Bronchial epithelial cell (primary cell): ENCODE data around the gene SPHK1. TPM values are rescaled to one million over a fixed set of nuclear protein-coding genes. Genes with fewer than 3 reads are reported as not detected.
"Not testable (repeated sequence)": the region's sequence is repeated elsewhere in the genome, so short reads cannot be mapped to it uniquely, and the experiment has no call there.

ENCODE experiments used
- DNase-seq: peaks from one replicate; pipeline ENCODE4 v3.0.0-alpha.2; 2010; ENCODE audit warnings: low read depth
- FAIRE-seq: peaks from 2 replicates; lab custom pipeline; 2011; peaks lifted over from hg19 to GRCh38; lab: Jason Lieb, UNC
- H3K27me3 ChIP-seq: 2 replicates; pipeline ENCODE4 v1.5.1; 2011; ENCODE audit warnings: low read length; ENCODE audit not compliant: control insufficient read depth, insufficient read depth
- H3K36me3 ChIP-seq: 2 replicates; pipeline ENCODE4 v1.5.1; 2011; ENCODE audit warnings: low read length; ENCODE audit not compliant: control insufficient read depth, insufficient read depth
- H3K4me3 ChIP-seq: 2 replicates; pipeline ENCODE4 v1.5.1; 2011; ENCODE audit warnings: mild to moderate bottlenecking, low read depth, low read length, control low read depth
- CTCF ChIP-seq: IDR thresholded peaks from 2 replicates; pipeline ENCODE4 v1.5.1; 2011; ENCODE audit warnings: mild to moderate bottlenecking, moderate library complexity, low read length, control low read depth, inconsistent platforms; ENCODE audit not compliant: insufficient read depth, severe bottlenecking
- total RNA-seq: library from RNA; depleted of rRNA; stranded (reverse); fragments of >200 nt; gene quantifications from 2 replicates; pipeline ENCODE4 v1.2.1, GENCODE V29; 2014

Gene SPHK1
- total RNA-seq, 1 donor from 2014 or later: 76.1 TPM

DNA sequence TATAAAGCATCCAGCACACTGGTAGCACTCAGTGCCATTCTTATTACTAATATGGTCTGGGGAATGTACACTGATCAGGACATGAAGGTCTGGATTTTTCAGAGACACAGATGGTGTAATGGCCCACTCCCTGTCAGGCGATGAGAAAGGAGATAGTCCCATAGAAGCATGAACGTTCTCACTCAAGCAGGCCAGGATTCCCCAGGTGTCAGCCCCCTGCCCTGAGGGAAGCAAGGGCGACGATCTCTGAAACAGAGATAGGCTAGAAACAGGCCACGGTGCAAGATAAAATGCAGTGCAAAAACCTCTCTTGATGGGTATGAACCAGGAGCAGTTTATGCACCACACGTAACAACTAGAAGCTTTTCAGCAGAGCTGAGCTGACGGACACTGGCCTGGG is 41.3 kb upstream of the SPHK1 start:
- DNase-seq (no peak), FAIRE-seq (no peak)
- no peak for TF ChIP-seq CTCF
- Histone ChIP-seq H3K36me3 (peaks cover 1% of the 10 kb centered on the region), H3K27me3 (no peaks in the 10 kb centered on the region), H3K4me3 (no peak overlapping the region)

GRCh38 chr17:76345377-76345974 is 38.9 kb upstream of the SPHK1 start:
- Histone ChIP-seq H3K4me3 (no peak overlapping the region), H3K36me3 (peaks cover 1% of the 10 kb centered on the region), H3K27me3 (no peaks in the 10 kb centered on the region)
- FAIRE-seq: no peak
- no peak for TF ChIP-seq CTCF
- DNase-seq: no peak

DNA sequence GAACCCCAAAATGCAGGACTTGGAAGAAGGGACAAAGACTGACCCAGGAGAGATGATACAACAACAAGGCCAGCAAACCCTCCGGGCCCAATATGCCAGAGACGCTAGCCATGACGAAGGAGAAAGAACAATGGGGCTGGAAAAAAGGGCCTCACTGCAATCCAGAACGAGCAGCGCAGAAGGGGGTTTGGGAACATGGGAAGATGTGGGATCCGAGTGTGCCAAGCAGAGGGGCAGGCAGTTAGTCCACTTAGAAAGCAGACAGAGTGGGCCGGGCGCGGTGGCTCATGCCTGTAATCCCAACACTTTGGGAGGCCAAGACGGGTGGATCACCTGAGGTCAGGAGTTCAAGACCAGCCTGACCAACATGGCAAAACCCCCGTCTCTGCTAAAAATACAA is 37.5 kb upstream of the SPHK1 start:
- not testable (repeated sequence) for FAIRE-seq, H3K27me3 ChIP-seq, H3K36me3 ChIP-seq, DNase-seq, H3K4me3 ChIP-seq

- no peak for FAIRE-seq
- TF ChIP-seq CTCF: no peak
- no peak for DNase-seq
- Histone ChIP-seq H3K36me3 (peaks cover 1% of the 10 kb centered on the region), H3K27me3 (no peaks in the 10 kb centered on the region), H3K4me3 (no peak overlapping the region)
Observed at GRCh38 chr17:76350463-76350862, 33.9 kb upstream of the SPHK1 start.

DNA sequence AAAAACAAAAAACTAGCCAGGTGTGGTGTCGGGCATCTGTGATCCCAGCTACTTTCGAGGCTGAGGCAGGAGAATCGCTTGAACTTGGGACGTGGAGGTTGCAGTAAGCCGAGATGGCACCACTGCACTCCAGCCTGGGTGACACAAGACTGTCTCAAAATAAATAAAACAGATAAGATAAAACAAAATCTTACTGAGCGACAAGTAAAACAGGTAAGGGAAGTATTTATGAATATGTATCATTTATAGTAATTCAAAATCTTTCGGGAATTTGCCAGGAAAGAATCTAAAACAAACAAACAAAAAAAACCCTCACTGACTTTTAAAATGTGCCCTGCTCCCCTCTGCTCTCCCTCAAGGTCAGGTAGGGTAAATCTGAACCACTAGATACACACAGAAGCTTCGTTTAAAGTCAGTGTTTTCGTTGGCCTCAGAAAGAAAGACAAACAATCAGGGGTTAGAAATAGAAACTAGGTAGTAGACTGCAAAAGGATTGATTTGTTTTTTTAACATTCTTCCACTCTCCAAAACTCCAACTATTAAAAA is 32.8 kb upstream of the SPHK1 start:
- TF ChIP-seq CTCF: no peak
- FAIRE-seq (no peak), DNase-seq (no peak)
- H3K36me3 ChIP-seq: no peaks in the 10 kb centered on the region
- H3K4me3 ChIP-seq: no peak overlapping the region
- H3K27me3 ChIP-seq: no peaks in the 10 kb centered on the region

DNA sequence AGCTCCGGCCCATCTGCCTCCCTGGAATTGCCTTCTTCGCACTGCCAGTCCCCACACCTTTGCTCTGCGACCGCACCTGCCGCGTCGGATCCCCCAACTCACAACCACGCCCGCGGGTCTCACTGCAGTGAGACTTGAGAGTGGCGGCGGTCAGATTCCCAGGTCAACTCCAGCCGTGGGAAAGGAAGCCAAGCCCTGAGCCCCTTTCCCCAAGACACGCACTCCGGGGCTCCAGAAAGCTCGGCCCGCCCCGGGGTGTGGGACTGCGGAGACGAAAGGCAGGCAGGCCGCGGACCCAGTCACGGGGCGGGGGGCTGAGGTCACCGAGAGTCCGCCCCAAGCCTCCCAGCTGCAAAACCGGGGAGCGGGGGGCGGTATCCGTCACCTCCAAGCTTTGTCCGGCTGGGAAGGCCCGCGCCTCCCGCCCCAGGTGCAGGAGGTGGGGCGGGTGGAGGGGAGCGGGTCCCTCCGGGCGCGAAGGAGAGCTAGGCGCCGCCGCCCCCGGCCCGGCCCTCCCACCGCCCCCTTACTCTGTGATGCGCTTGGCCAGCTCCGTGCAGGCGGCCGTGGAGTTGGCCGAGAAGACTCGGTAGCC is 31.3 kb upstream of the SPHK1 start:
- Histone ChIP-seq H3K27me3 (no peaks in the 10 kb centered on the region), H3K36me3 (no peaks in the 10 kb centered on the region), H3K4me3 (peak overlapping the region; percentile 66)
- TF ChIP-seq CTCF: no peak
- no peak for FAIRE-seq
- DNase-seq: no peak
